GM12874 (cell line): ENCODE data around the gene TRAPPC6A.

ENCODE experiments used
- CTCF ChIP-seq: IDR thresholded peaks from 2 replicates; pipeline ENCODE4 v1.5.1; 2011; ENCODE audit warnings: low read depth, mild to moderate bottlenecking, control low read depth, low read length, moderate library complexity; ENCODE audit not compliant: insufficient read depth

Gene TRAPPC6A

GRCh38 chr19:45175515-45176345, 2.3 kb downstream of the TRAPPC6A start:
- TF ChIP-seq CTCF, result no peak

GRCh38 chr19:45173816-45174215, 4.2 kb downstream of the TRAPPC6A start:
- no peak for TF ChIP-seq CTCF

GRCh38 chr19:45172611-45173208, 5.3 kb downstream of the TRAPPC6A start:
- no peak for TF ChIP-seq CTCF

- TF ChIP-seq CTCF, result no peak
Observed at GRCh38 chr19:45172173-45172572, 5.9 kb downstream of the TRAPPC6A start.

- no peak for TF ChIP-seq CTCF
Observed at GRCh38 chr19:45171211-45171623, 6.8 kb downstream of the TRAPPC6A start.

GRCh38 chr19:45170146-45171106, 7.6 kb downstream of the TRAPPC6A start:
- TF ChIP-seq CTCF, result no peak

GRCh38 chr19:45169602-45170001, 8.4 kb downstream of the TRAPPC6A start:
- TF ChIP-seq CTCF, result no peak
